Testis (tissue), 2 donors: ENCODE results near the gene SDK1.

Experiments
- POLR2A ChIP-seq: fragments of 450-650 bp; IDR thresholded peaks from one replicate; pipeline ENCODE4 v1.6.1; 2017; ENCODE audit warnings: antibody characterized with exemption, mild to moderate bottlenecking, moderate library complexity
- TF ChIP-seq, protein P1 (sequence below), 3 experiments: fragments of 450-650 bp in 2 of 3; fragments of 200-600 bp in 1 of 3; sonication (generic) in 1 of 3; IDR thresholded peaks; one replicate each; pipeline ENCODE4 v1.5.1; 2016 to 2019; ENCODE audit warnings: antibody characterized with exemption in 3 of 3, mild to moderate bottlenecking in 2 of 3, moderate library complexity in 1 of 3

DNA sequence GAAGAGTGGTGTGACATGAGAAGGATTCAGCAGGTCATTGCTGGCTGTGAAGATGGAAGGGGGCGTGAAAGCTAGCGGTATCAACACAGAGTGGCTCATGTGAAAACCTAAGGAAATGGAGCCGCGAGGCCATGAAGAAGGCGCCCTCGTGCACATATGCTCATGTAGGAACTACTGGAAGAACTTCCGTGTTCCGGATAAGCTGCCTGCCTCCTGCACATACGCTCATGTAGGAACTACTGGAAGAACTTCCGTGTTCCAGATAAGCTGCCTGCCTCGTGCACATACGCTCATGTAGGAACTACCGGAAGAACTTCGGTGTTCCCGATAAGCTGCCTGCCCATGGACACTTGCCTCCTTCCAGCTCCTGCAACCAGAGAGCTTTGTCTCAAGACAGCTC lies 179.1 kb downstream of the SDK1 start:
- TF ChIP-seq, protein P1, sequence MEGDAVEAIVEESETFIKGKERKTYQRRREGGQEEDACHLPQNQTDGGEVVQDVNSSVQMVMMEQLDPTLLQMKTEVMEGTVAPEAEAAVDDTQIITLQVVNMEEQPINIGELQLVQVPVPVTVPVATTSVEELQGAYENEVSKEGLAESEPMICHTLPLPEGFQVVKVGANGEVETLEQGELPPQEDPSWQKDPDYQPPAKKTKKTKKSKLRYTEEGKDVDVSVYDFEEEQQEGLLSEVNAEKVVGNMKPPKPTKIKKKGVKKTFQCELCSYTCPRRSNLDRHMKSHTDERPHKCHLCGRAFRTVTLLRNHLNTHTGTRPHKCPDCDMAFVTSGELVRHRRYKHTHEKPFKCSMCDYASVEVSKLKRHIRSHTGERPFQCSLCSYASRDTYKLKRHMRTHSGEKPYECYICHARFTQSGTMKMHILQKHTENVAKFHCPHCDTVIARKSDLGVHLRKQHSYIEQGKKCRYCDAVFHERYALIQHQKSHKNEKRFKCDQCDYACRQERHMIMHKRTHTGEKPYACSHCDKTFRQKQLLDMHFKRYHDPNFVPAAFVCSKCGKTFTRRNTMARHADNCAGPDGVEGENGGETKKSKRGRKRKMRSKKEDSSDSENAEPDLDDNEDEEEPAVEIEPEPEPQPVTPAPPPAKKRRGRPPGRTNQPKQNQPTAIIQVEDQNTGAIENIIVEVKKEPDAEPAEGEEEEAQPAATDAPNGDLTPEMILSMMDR (IDR thresholded peaks at IDR 0.05) = no peak
- no peak for TF ChIP-seq POLR2A
